DMS53 (cell line): ENCODE data around the gene DHX36.

ENCODE experiments used
- DNase-seq: peaks from one replicate; lab custom pipeline; 2025; lab: John Stamatoyannopoulos, UW

Gene DHX36

GRCh38 chr3:154323891-154324738 lies at the start of gene DHX36:
DHX36 (minus strand) TSS chr3:154324487; CDS start chr3:154324416, 71 bp downstream.
- peak; percentile 89 for DNase-seq

- DNase-seq: no peak
Measured at GRCh38 chr3:154367221-154367620, 42.9 kb upstream of the DHX36 start.

- peak; percentile 20 for DNase-seq
Measured at GRCh38 chr3:154364849-154365248, 40.6 kb upstream of the DHX36 start.

- DNase-seq: no peak
Measured at GRCh38 chr3:154361099-154361498, 36.8 kb upstream of the DHX36 start.

- peak; percentile 33 for DNase-seq
Measured at GRCh38 chr3:154356009-154356408, 31.7 kb upstream of the DHX36 start.

GRCh38 chr3:154349223-154349622 lies 24.9 kb upstream of the DHX36 start:
- no peak for DNase-seq

- no peak for DNase-seq
Measured at GRCh38 chr3:154345422-154346122, 21.3 kb upstream of the DHX36 start.

GRCh38 chr3:154338570-154338969 lies 14.3 kb upstream of the DHX36 start:
- no peak for DNase-seq

GRCh38 chr3:154338008-154338407 lies 13.7 kb upstream of the DHX36 start:
- DNase-seq: no peak

- peak; percentile 61 for DNase-seq
Measured at GRCh38 chr3:154334973-154335420, 10.7 kb upstream of the DHX36 start.

GRCh38 chr3:154327871-154328270 lies 3.6 kb upstream of the DHX36 start:
- no peak for DNase-seq

- peak; percentile 33 for DNase-seq
Measured at GRCh38 chr3:154324919-154325318, 632 bp upstream of the DHX36 start.

- no peak for DNase-seq
Measured at GRCh38 chr3:154316974-154317767, 7.1 kb downstream of the DHX36 start.

- DNase-seq: no peak
Measured at GRCh38 chr3:154314152-154314551, 10.1 kb downstream of the DHX36 start.

- DNase-seq: no peak
Measured at GRCh38 chr3:154310840-154311239, 13.4 kb downstream of the DHX36 start.

- DNase-seq: no peak
Measured at GRCh38 chr3:154307363-154307762, 16.9 kb downstream of the DHX36 start.

GRCh38 chr3:154304936-154305335 lies 19.4 kb downstream of the DHX36 start:
- no peak for DNase-seq

- no peak for DNase-seq
Measured at GRCh38 chr3:154304116-154304786, 20.0 kb downstream of the DHX36 start.

- no peak for DNase-seq
Measured at GRCh38 chr3:154301561-154301960, 22.7 kb downstream of the DHX36 start.

- DNase-seq: no peak
Measured at GRCh38 chr3:154294016-154294415, 30.3 kb downstream of the DHX36 start.

- DNase-seq: no peak
Measured at GRCh38 chr3:154290187-154290586, 34.1 kb downstream of the DHX36 start.

GRCh38 chr3:154285221-154285620 lies 39.1 kb downstream of the DHX36 start:
- no peak for DNase-seq
